HEK293 (cell line): ENCODE data around the gene EEF2K.

ENCODE experiments used
- BCL6B ChIP-seq: fragments of 450-650 bp; formaldehyde crosslinking; IDR thresholded peaks from 2 replicates; pipeline ENCODE4 v1.5.1; 2017; ENCODE audit warnings: missing biosample characterization, missing genetic modification characterization
- GLIS2 ChIP-seq: fragments of 450-650 bp; formaldehyde crosslinking; IDR thresholded peaks from 2 replicates; pipeline ENCODE4 v1.5.1; 2016; ENCODE audit warnings: missing biosample characterization, missing genetic modification characterization
- HOXC10 ChIP-seq: sonication (generic); formaldehyde crosslinking; IDR thresholded peaks from 2 replicates; pipeline ENCODE4 v1.8.1; 2023; ENCODE audit warnings: mild to moderate bottlenecking, missing genetic modification reagents
- KLF9 ChIP-seq: fragments of 450-650 bp; formaldehyde crosslinking; IDR thresholded peaks from 2 replicates; pipeline ENCODE4 v1.5.1; 2016; ENCODE audit warnings: missing biosample characterization, missing genetic modification characterization, low read depth
- REPIN1 ChIP-seq: fragments of 450-650 bp; formaldehyde crosslinking; IDR thresholded peaks from 2 replicates; pipeline ENCODE4 v1.5.1; 2017; ENCODE audit warnings: missing biosample characterization, missing genetic modification characterization, low read depth
- REST ChIP-seq: fragments of 450-650 bp; formaldehyde crosslinking; IDR thresholded peaks from 2 replicates; pipeline ENCODE4 v1.5.1; 2016; ENCODE audit warnings: missing biosample characterization, missing genetic modification characterization
- SP3 ChIP-seq: fragments of 450-650 bp; formaldehyde crosslinking; IDR thresholded peaks from 2 replicates; pipeline ENCODE4 v1.5.1; 2016; ENCODE audit warnings: missing biosample characterization, missing genetic modification characterization
- ZBTB1 ChIP-seq: fragments of 450-650 bp; formaldehyde crosslinking; IDR thresholded peaks from 2 replicates; pipeline ENCODE4 v1.5.1; 2016; ENCODE audit warnings: missing biosample characterization, missing genetic modification characterization
- ZBTB44 ChIP-seq: fragments of 450-650 bp; IDR thresholded peaks from 2 replicates; pipeline ENCODE4 v1.5.1; 2018; ENCODE audit warnings: missing biosample characterization, mild to moderate bottlenecking, missing genetic modification characterization
- ZBTB48 ChIP-seq: fragments of 450-650 bp; formaldehyde crosslinking; IDR thresholded peaks from 2 replicates; pipeline ENCODE4 v1.5.1; 2016; ENCODE audit warnings: missing biosample characterization, missing genetic modification characterization
- ZIC2 ChIP-seq: fragments of 450-650 bp; formaldehyde crosslinking; IDR thresholded peaks from 2 replicates; pipeline ENCODE4 v1.5.1; 2016; ENCODE audit warnings: missing biosample characterization, missing genetic modification characterization
- ZNF112 ChIP-seq: fragments of 450-650 bp; formaldehyde crosslinking; IDR thresholded peaks from 2 replicates; pipeline ENCODE4 v1.5.0; 2017; ENCODE audit warnings: missing biosample characterization, missing genetic modification characterization
- ZNF114 ChIP-seq: fragments of 450-650 bp; formaldehyde crosslinking; IDR thresholded peaks from 2 replicates; pipeline ENCODE4 v1.5.0; 2017; ENCODE audit warnings: missing biosample characterization, missing genetic modification characterization
- ZNF148 ChIP-seq: fragments of 450-650 bp; formaldehyde crosslinking; IDR thresholded peaks from 2 replicates; pipeline ENCODE4 v1.5.0; 2017; ENCODE audit warnings: missing biosample characterization, missing genetic modification characterization, borderline replicate concordance
- ZNF202 ChIP-seq: fragments of 450-650 bp; formaldehyde crosslinking; IDR thresholded peaks from 2 replicates; pipeline ENCODE4 v1.5.1; 2016; ENCODE audit warnings: missing biosample characterization, missing genetic modification characterization, borderline replicate concordance
- ZNF248 ChIP-seq: fragments of 450-650 bp; formaldehyde crosslinking; IDR thresholded peaks from 2 replicates; pipeline ENCODE4 v1.5.1; 2017; ENCODE audit warnings: missing biosample characterization, missing genetic modification characterization
- ZNF26 ChIP-seq: fragments of 450-650 bp; formaldehyde crosslinking; IDR thresholded peaks from 2 replicates; pipeline ENCODE4 v1.5.1; 2016; ENCODE audit warnings: missing biosample characterization, missing genetic modification characterization
- ZNF324 ChIP-seq: fragments of 450-650 bp; formaldehyde crosslinking; IDR thresholded peaks from 2 replicates; pipeline ENCODE4 v1.5.1; 2016; ENCODE audit warnings: missing biosample characterization, missing genetic modification characterization
- ZNF335 ChIP-seq: fragments of 450-650 bp; formaldehyde crosslinking; conservative IDR thresholded peaks from 2 replicates; pipeline ENCODE4 v1.5.1; 2016; ENCODE audit warnings: missing biosample characterization, missing genetic modification characterization
- ZNF391 ChIP-seq: fragments of 450-650 bp; formaldehyde crosslinking; IDR thresholded peaks from 2 replicates; pipeline ENCODE4 v1.5.1; 2016; ENCODE audit warnings: low read depth, missing biosample characterization, missing genetic modification characterization, borderline replicate concordance
- ZNF426 ChIP-seq: fragments of 450-650 bp; formaldehyde crosslinking; IDR thresholded peaks from 2 replicates; pipeline ENCODE4 v1.5.1; 2017; ENCODE audit warnings: missing biosample characterization, missing genetic modification characterization, mild to moderate bottlenecking, inconsistent platforms, moderate library complexity
- ZNF529 ChIP-seq: fragments of 450-650 bp; formaldehyde crosslinking; IDR thresholded peaks from 2 replicates; pipeline ENCODE4 v1.5.1; 2017; ENCODE audit warnings: missing genetic modification characterization, missing biosample characterization; ENCODE audit not compliant: insufficient replicate concordance
- ZNF580 ChIP-seq: fragments of 450-650 bp; formaldehyde crosslinking; IDR thresholded peaks from 2 replicates; pipeline ENCODE4 v1.5.1; 2016; ENCODE audit warnings: missing biosample characterization, missing genetic modification characterization
- ZNF596 ChIP-seq: fragments of 450-650 bp; IDR thresholded peaks from 2 replicates; pipeline ENCODE4 v1.5.0; 2018; ENCODE audit warnings: missing biosample characterization, mild to moderate bottlenecking, missing genetic modification characterization, moderate library complexity
- ZNF624 ChIP-seq: fragments of 450-650 bp; formaldehyde crosslinking; IDR thresholded peaks from 2 replicates; pipeline ENCODE4 v1.5.1; 2017; ENCODE audit warnings: missing biosample characterization, missing genetic modification characterization
- ZNF626 ChIP-seq: fragments of 450-650 bp; sonication (Bioruptor Pico); formaldehyde crosslinking; IDR thresholded peaks from 2 replicates; pipeline ENCODE4 v1.5.1; 2018; ENCODE audit warnings: missing biosample characterization, missing genetic modification characterization, inconsistent platforms
- ZSCAN23 ChIP-seq: fragments of 450-650 bp; formaldehyde crosslinking; IDR thresholded peaks from 2 replicates; pipeline ENCODE4 v1.5.1; 2016; ENCODE audit warnings: missing biosample characterization, missing genetic modification characterization
- ZSCAN4 ChIP-seq: fragments of 450-650 bp; formaldehyde crosslinking; IDR thresholded peaks from 2 replicates; pipeline ENCODE4 v1.5.1; 2017; ENCODE audit warnings: missing biosample characterization, missing genetic modification characterization

Gene EEF2K

GRCh38 chr16:22206842-22207714 lies 1.0 kb downstream of the EEF2K start (continued):
- TF ChIP-seq ZSCAN4 (tag by site-specific recombination) (no peak), ZNF112 (no peak), GLIS2 (tag by site-specific recombination) (peak; percentile 50), ZNF335 (peak; percentile 84), KLF9 (tag by site-specific recombination) (no peak; the same call in 1 of the 2 replicates), BCL6B (tag by site-specific recombination) (no peak), ZNF324 (tag by site-specific recombination) (no peak), ZNF202 (tag by site-specific recombination) (no peak), ZNF626 (tag by site-specific recombination) (no peak), ZIC2 (no peak), ZBTB48 (no peak), ZNF248 (tag by site-specific recombination) (no peak), ZBTB44 (tag by site-specific recombination) (peak; percentile 8; the same call in 1 of the 2 replicates), ZNF426 (tag by site-specific recombination) (no peak), ZBTB1 (tag by site-specific recombination) (no peak), REPIN1 (tag by site-specific recombination) (no peak), ZNF114 (tag by site-specific recombination) (no peak), ZNF596 (no peak), ZNF391 (no peak), REST (tag by site-specific recombination) (no peak), HOXC10 (CRISPR knock-in tag) (no peak), SP3 (tag by site-specific recombination) (peak; percentile 38; the same call in 1 of the 2 replicates), ZNF529 (tag by site-specific recombination) (no peak), ZSCAN23 (tag by site-specific recombination) (no peak), ZNF624 (tag by site-specific recombination) (no peak), ZNF148 (tag by site-specific recombination) (no peak), ZNF580 (tag by site-specific recombination) (no peak), ZNF26 (no peak)
